NCI-H226 (cell line): ENCODE results near the gene MBOAT1.
"Not testable (repeated sequence)": the region's sequence is repeated elsewhere in the genome, so short reads cannot be mapped to it uniquely, and the experiment has no call there.

Experiments used
- DNase-seq: peaks from one replicate; pipeline ENCODE4 v3.0.0-alpha.2; 2015

The MBOAT1 gene

GRCh38 chr6:20168690-20169089 lies 43.6 kb downstream of the MBOAT1 start:
- DNase-seq: no peak

GRCh38 chr6:20167601-20168000 lies 44.7 kb downstream of the MBOAT1 start:
- DNase-seq: no peak

GRCh38 chr6:20166210-20166609 lies 46.1 kb downstream of the MBOAT1 start:
- no peak for DNase-seq

GRCh38 chr6:20162515-20162914 lies 49.8 kb downstream of the MBOAT1 start:
- DNase-seq: no peak

GRCh38 chr6:20160541-20161283 lies 51.6 kb downstream of the MBOAT1 start:
- no peak for DNase-seq

GRCh38 chr6:20159781-20160540 lies 52.3 kb downstream of the MBOAT1 start:
- no peak for DNase-seq

- DNase-seq: no peak
These were observed 53.2 kb downstream of the MBOAT1 start for GRCh38 chr6:20159098-20159497.

- no peak for DNase-seq
These were observed 53.6 kb downstream of the MBOAT1 start for GRCh38 chr6:20158676-20159075.

- no peak for DNase-seq
These were observed 55.4 kb downstream of the MBOAT1 start for GRCh38 chr6:20156824-20157223.

- DNase-seq: no peak
These were observed 57.5 kb downstream of the MBOAT1 start for GRCh38 chr6:20154753-20155152.

- DNase-seq: no peak
These were observed 59.1 kb downstream of the MBOAT1 start for GRCh38 chr6:20153194-20153593.

GRCh38 chr6:20148433-20148832 lies 63.8 kb downstream of the MBOAT1 start:
- DNase-seq: no peak

- no peak for DNase-seq
These were observed 64.8 kb downstream of the MBOAT1 start for GRCh38 chr6:20147469-20147868.

- not testable (repeated sequence) for DNase-seq
These were observed 65.4 kb downstream of the MBOAT1 start for GRCh38 chr6:20146831-20147230.

GRCh38 chr6:20146291-20146690 lies 66.0 kb downstream of the MBOAT1 start:
- no peak for DNase-seq

- DNase-seq: no peak
These were observed 69.4 kb downstream of the MBOAT1 start for GRCh38 chr6:20142866-20143265.

GRCh38 chr6:20141931-20142330 lies 70.3 kb downstream of the MBOAT1 start:
- no peak for DNase-seq

- not testable (repeated sequence) for DNase-seq
These were observed 72.9 kb downstream of the MBOAT1 start for GRCh38 chr6:20139127-20139963.

GRCh38 chr6:20137837-20138236 lies 74.4 kb downstream of the MBOAT1 start:
- no peak for DNase-seq

- DNase-seq: no peak
These were observed 75.0 kb downstream of the MBOAT1 start for GRCh38 chr6:20137240-20137639.

GRCh38 chr6:20135677-20136268 lies 76.5 kb downstream of the MBOAT1 start:
- DNase-seq: peak; percentile 2

GRCh38 chr6:20134613-20135012 lies 77.7 kb downstream of the MBOAT1 start:
- DNase-seq: no peak
